ENCODE results near the gene OR2C3.
"Not testable (repeated sequence)": the region's sequence is repeated elsewhere in the genome, so short reads cannot be mapped to it uniquely, and the experiment has no call there.

Gene OR2C3

GRCh38 chr1:247536340-247536739 is at the start of gene OR2C3:
TSS of gene OR2C3 (minus strand) at chr1:247536440. CDS start at chr1:247532511, 3,929 bp downstream.
- DNase-seq = no peak

- no peak for DNase-seq
Measured at GRCh38 chr1:247578946-247579460, 42.8 kb upstream of the OR2C3 start.

- no peak for DNase-seq
Measured at GRCh38 chr1:247576514-247576913, 40.3 kb upstream of the OR2C3 start.

- DNase-seq = no peak
Measured at GRCh38 chr1:247574664-247575063, 38.4 kb upstream of the OR2C3 start.

GRCh38 chr1:247574236-247574635 is 38.0 kb upstream of the OR2C3 start:
- DNase-seq = no peak

- DNase-seq = no peak
Measured at GRCh38 chr1:247562198-247562597, 26.0 kb upstream of the OR2C3 start.

GRCh38 chr1:247561711-247562110 is 25.5 kb upstream of the OR2C3 start:
- DNase-seq = no peak

GRCh38 chr1:247557926-247558674 is 21.9 kb upstream of the OR2C3 start:
- no peak for DNase-seq

- no peak for DNase-seq
Measured at GRCh38 chr1:247552231-247552630, 16.0 kb upstream of the OR2C3 start.

GRCh38 chr1:247551721-247552120 is 15.5 kb upstream of the OR2C3 start:
- no peak for DNase-seq

- no peak for DNase-seq
Measured at GRCh38 chr1:247548769-247549182, 12.5 kb upstream of the OR2C3 start, which contains the start of gene GCSAML. TSS of gene GCSAML (plus strand) at chr1:247549134. CDS start at chr1:247549192, 58 bp downstream.

- DNase-seq = no peak
Measured at GRCh38 chr1:247548092-247548491, 11.9 kb upstream of the OR2C3 start.

GRCh38 chr1:247542811-247543210 is 6.6 kb upstream of the OR2C3 start:
- DNase-seq = no peak

- DNase-seq = no peak
Measured at GRCh38 chr1:247540581-247540980, 4.3 kb upstream of the OR2C3 start.

- no peak for DNase-seq
Measured at GRCh38 chr1:247539215-247539614, 3.0 kb upstream of the OR2C3 start.

- no peak for DNase-seq
Measured at GRCh38 chr1:247538561-247538960, 2.3 kb upstream of the OR2C3 start.

- DNase-seq = no peak
Measured at GRCh38 chr1:247535402-247535801, 838 bp downstream of the OR2C3 start.

- DNase-seq = no peak
Measured at GRCh38 chr1:247531937-247532336, 4.3 kb downstream of the OR2C3 start.

GRCh38 chr1:247530785-247531184 is 5.5 kb downstream of the OR2C3 start:
- DNase-seq = no peak

- no peak for DNase-seq
Measured at GRCh38 chr1:247529771-247530355, 6.4 kb downstream of the OR2C3 start.

GRCh38 chr1:247528812-247529474 is 7.3 kb downstream of the OR2C3 start:
- DNase-seq = no peak

- not testable (repeated sequence) for DNase-seq
Measured at GRCh38 chr1:247521886-247522285, 14.4 kb downstream of the OR2C3 start.

- DNase-seq = no peak
Measured at GRCh38 chr1:247518613-247518891, 17.7 kb downstream of the OR2C3 start.
